IMR-90 (cell line): Measurements from ENCODE around the gene CNTN5.

ENCODE experiments used
- BHLHE40 ChIP-seq: fragments of 150-350 bp; IDR thresholded peaks from 2 replicates; pipeline ENCODE4 v1.6.1; 2016; ENCODE audit warnings: mild to moderate bottlenecking, low read depth, low read length
- CEBPB ChIP-seq: IDR thresholded peaks from 2 replicates; pipeline ENCODE4 v1.6.1; 2012; ENCODE audit warnings: low read depth, low read length, improper control_type of control experiment
- CHD1 ChIP-seq: IDR thresholded peaks from 2 replicates; pipeline ENCODE4 v1.6.1; 2012; ENCODE audit warnings: low read depth, low read length, improper control_type of control experiment
- CTCF ChIP-seq: conservative IDR thresholded peaks from 2 replicates; pipeline ENCODE4 v1.5.1; 2012; ENCODE audit warnings: mild to moderate bottlenecking, low read depth, low read length, improper control_type of control experiment
- FOS ChIP-seq: fragments of 150-350 bp; IDR thresholded peaks from 2 replicates; pipeline ENCODE4 v1.6.1; 2016; ENCODE audit warnings: low read depth, low read length
- MAFK ChIP-seq: IDR thresholded peaks from 2 replicates; pipeline ENCODE4 v1.6.1; 2012; ENCODE audit warnings: low read depth, low read length, improper control_type of control experiment
- MXI1 ChIP-seq: IDR thresholded peaks from 2 replicates; pipeline ENCODE4 v1.6.1; 2012; ENCODE audit warnings: low read depth, mild to moderate bottlenecking, low read length, moderate library complexity, borderline replicate concordance
- POLR2A ChIP-seq: IDR thresholded peaks from 2 replicates; pipeline ENCODE4 v1.6.1; 2012; ENCODE audit warnings: mild to moderate bottlenecking, low read depth, low read length
- RAD21 ChIP-seq: IDR thresholded peaks from 2 replicates; pipeline ENCODE4 v1.6.1; 2012; ENCODE audit warnings: low read length, improper control_type of control experiment
- RCOR1 ChIP-seq: IDR thresholded peaks from 2 replicates; pipeline ENCODE4 v1.6.1; 2012; ENCODE audit warnings: mild to moderate bottlenecking, low read length, improper control_type of control experiment; ENCODE audit not compliant: insufficient replicate concordance
- RFX5 ChIP-seq: IDR thresholded peaks from 2 replicates; pipeline ENCODE4 v1.8.0; 2012; ENCODE audit warnings: low read depth, mild to moderate bottlenecking, low read length, moderate library complexity
- SMC3 ChIP-seq: fragments of 150-350 bp; IDR thresholded peaks from 2 replicates; pipeline ENCODE4 v1.6.1; 2016; ENCODE audit warnings: low read depth, mild to moderate bottlenecking, antibody characterized with exemption, low read length, moderate library complexity
- TF ChIP-seq, protein P1 (sequence below): fragments of 150-350 bp; IDR thresholded peaks from 2 replicates; pipeline ENCODE4 v1.6.1; 2017; ENCODE audit warnings: mild to moderate bottlenecking, antibody characterized with exemption, low read length, low read depth
- TF ChIP-seq, protein P2 (sequence below): fragments of 150-350 bp; IDR thresholded peaks from 2 replicates; pipeline ENCODE4 v1.6.1; 2016; ENCODE audit warnings: low read depth, mild to moderate bottlenecking, low read length, moderate library complexity, borderline replicate concordance

DNA sequence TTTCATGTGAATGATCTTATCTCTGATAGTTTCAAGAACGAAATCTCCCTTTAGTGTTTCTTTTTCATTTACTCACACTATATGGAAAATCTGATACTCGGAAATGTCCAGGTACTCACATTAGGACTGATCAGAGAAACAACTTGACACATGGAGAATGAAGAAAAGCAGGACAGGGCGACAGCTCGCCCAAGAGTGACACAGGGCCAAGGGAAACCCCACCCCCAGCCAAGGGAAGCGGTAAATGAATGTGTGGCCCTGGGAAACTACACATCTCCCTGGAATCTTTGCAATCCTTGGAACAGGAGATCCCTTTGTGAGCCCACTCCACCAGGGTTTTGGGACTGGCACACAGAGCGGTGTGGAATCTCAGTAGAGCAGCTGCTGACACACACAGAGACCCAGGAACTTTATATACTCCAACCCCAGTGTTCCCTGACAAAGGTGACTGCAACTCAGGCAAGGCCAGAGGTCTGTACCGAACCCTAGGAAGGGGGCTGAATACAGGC is 1362.7 kb downstream of the CNTN5 start:
- TF ChIP-seq MAFK (no peak), CEBPB (no peak), CTCF (no peak), POLR2A (no peak), RAD21 (no peak), RFX5 (no peak), CHD1 (no peak), RCOR1 (no peak), MXI1 (no peak), BHLHE40 (no peak), SMC3 (no peak), FOS (no peak)
- TF ChIP-seq, protein P1, sequence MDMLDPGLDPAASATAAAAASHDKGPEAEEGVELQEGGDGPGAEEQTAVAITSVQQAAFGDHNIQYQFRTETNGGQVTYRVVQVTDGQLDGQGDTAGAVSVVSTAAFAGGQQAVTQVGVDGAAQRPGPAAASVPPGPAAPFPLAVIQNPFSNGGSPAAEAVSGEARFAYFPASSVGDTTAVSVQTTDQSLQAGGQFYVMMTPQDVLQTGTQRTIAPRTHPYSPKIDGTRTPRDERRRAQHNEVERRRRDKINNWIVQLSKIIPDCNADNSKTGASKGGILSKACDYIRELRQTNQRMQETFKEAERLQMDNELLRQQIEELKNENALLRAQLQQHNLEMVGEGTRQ: no peak
- TF ChIP-seq, protein P2, sequence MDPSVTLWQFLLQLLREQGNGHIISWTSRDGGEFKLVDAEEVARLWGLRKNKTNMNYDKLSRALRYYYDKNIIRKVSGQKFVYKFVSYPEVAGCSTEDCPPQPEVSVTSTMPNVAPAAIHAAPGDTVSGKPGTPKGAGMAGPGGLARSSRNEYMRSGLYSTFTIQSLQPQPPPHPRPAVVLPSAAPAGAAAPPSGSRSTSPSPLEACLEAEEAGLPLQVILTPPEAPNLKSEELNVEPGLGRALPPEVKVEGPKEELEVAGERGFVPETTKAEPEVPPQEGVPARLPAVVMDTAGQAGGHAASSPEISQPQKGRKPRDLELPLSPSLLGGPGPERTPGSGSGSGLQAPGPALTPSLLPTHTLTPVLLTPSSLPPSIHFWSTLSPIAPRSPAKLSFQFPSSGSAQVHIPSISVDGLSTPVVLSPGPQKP: no peak
